Caki2 (cell line): ENCODE results near the gene TCF12. TPM values are rescaled to one million over a fixed set of nuclear protein-coding genes. Genes with fewer than 3 reads are reported as not detected.

Experiments used
- DNase-seq: peaks from one replicate; pipeline ENCODE4 v3.0.0-alpha.2; 2015; ENCODE audit warnings: low read depth
- in situ Hi-C: cut with HindIII; loops from 2 replicates; pipeline ENCODE4 v1.10.0; 2016; ENCODE audit warnings: low sequenced_read_pairs, low pct_unique_long_range_greater_than_20kb, mixed read lengths
- total RNA-seq: library from RNA; depleted of rRNA; stranded (reverse); fragments of >200 nt; shearing (Covaris generic); gene quantifications from 2 replicates; pipeline ENCODE4 v1.2.3, GENCODE V29; 2014; ENCODE audit warnings: low replicate concordance

TCF12 gene
- total RNA-seq, 1 experiment from 2014 or later: 61.2 TPM

- in situ Hi-C loops: no loop called here
- DNase-seq: no peak
These were observed 345.1 kb downstream of the TCF12 start for GRCh38 chr15:57263520-57263919.

- in situ Hi-C loops: no loop called here
- DNase-seq: no peak
These were observed 354.4 kb downstream of the TCF12 start for GRCh38 chr15:57272771-57273357.

- no peak for DNase-seq
- in situ Hi-C loops: no loop called here
These were observed 355.0 kb downstream of the TCF12 start for GRCh38 chr15:57273402-57273801.

GRCh38 chr15:57278439-57278838 lies 360.0 kb downstream of the TCF12 start:
- DNase-seq: no peak
- in situ Hi-C loops: no loop called here

- in situ Hi-C loops: no loop called here
- no peak for DNase-seq
These were observed 362.0 kb downstream of the TCF12 start for GRCh38 chr15:57280464-57280863.

- DNase-seq: no peak
- in situ Hi-C loops: no loop called here
These were observed 362.9 kb downstream of the TCF12 start for GRCh38 chr15:57281321-57281720.

- no peak for DNase-seq
- in situ Hi-C loops: no loop called here
These were observed 364.2 kb downstream of the TCF12 start for GRCh38 chr15:57282686-57283085.

GRCh38 chr15:57283774-57284503 lies 365.5 kb downstream of the TCF12 start:
- in situ Hi-C loops: no loop called here
- DNase-seq: no peak

GRCh38 chr15:57284535-57284934 lies 366.1 kb downstream of the TCF12 start:
- in situ Hi-C loops: no loop called here
- no peak for DNase-seq

GRCh38 chr15:57285386-57285785 lies 366.9 kb downstream of the TCF12 start:
- no peak for DNase-seq
- in situ Hi-C loops: no loop called here

- in situ Hi-C loops: no loop called here
- DNase-seq: no peak
These were observed 368.1 kb downstream of the TCF12 start for GRCh38 chr15:57286446-57287122.

GRCh38 chr15:57287123-57287521 lies 368.7 kb downstream of the TCF12 start:
- no peak for DNase-seq
- in situ Hi-C loops: no loop called here

- no peak for DNase-seq
- in situ Hi-C loops: no loop called here
These were observed 370.6 kb downstream of the TCF12 start for GRCh38 chr15:57288926-57289580.

- DNase-seq: no peak
These were observed 371.7 kb downstream of the TCF12 start for GRCh38 chr15:57290187-57290586.

GRCh38 chr15:57290826-57291225 lies 372.4 kb downstream of the TCF12 start:
- no peak for DNase-seq
- in situ Hi-C loops: no loop called here

More at GRCh38 chr15:57290187-57290586, 371.7 kb downstream of the TCF12 start:
- in situ Hi-C loops: no loop called here

GRCh38 chr15:57296473-57297162 lies 378.2 kb downstream of the TCF12 start:
- in situ Hi-C loops: no loop called here
- DNase-seq: no peak

- no peak for DNase-seq
- in situ Hi-C loops: no loop called here
These were observed 378.7 kb downstream of the TCF12 start for GRCh38 chr15:57297163-57297593.

GRCh38 chr15:57297630-57298029 lies 379.2 kb downstream of the TCF12 start:
- in situ Hi-C loops: no loop called here
- DNase-seq: no peak
